GM21381 (cell line): ENCODE measurements around the gene CASP7.

Experiments
- ATAC-seq: cut with Tn5 transposase; IDR thresholded peaks from one replicate; pipeline ENCODE4 v1.9.1; 2021; ENCODE audit warnings: mild to moderate bottlenecking, moderate library complexity; ENCODE audit not compliant: unreplicated experiment

CASP7 gene

GRCh38 chr10:113665806-113666354, 13.8 kb upstream of the CASP7 start:
- ATAC-seq, result no peak

GRCh38 chr10:113666682-113667252, 12.9 kb upstream of the CASP7 start:
- ATAC-seq, result peak; percentile 82

GRCh38 chr10:113680190-113681111, 739 bp downstream of the CASP7 start:
- peak; percentile 15 for ATAC-seq

GRCh38 chr10:113681533-113682470, 2.1 kb downstream of the CASP7 start:
- peak; percentile 50 for ATAC-seq

GRCh38 chr10:113683300-113683699, 3.6 kb downstream of the CASP7 start:
- ATAC-seq, result no peak

GRCh38 chr10:113686028-113686427, 6.3 kb downstream of the CASP7 start:
- no peak for ATAC-seq

GRCh38 chr10:113687037-113687436, 7.3 kb downstream of the CASP7 start:
- ATAC-seq, result no peak

GRCh38 chr10:113689057-113689456, 9.3 kb downstream of the CASP7 start:
- no peak for ATAC-seq

- no peak for ATAC-seq
Observed at GRCh38 chr10:113689574-113689973, 9.9 kb downstream of the CASP7 start.

- ATAC-seq, result no peak
Observed at GRCh38 chr10:113690749-113691148, 11.0 kb downstream of the CASP7 start.

GRCh38 chr10:113691381-113691780, 11.7 kb downstream of the CASP7 start:
- no peak for ATAC-seq

- no peak for ATAC-seq
Observed at GRCh38 chr10:113692271-113692670, 12.6 kb downstream of the CASP7 start.

- ATAC-seq, result no peak
Observed at GRCh38 chr10:113693348-113693747, 13.6 kb downstream of the CASP7 start.

GRCh38 chr10:113695691-113696090, 16.0 kb downstream of the CASP7 start:
- ATAC-seq, result no peak

GRCh38 chr10:113697595-113697994, 17.9 kb downstream of the CASP7 start:
- no peak for ATAC-seq

GRCh38 chr10:113704637-113705343, 25.1 kb downstream of the CASP7 start:
- no peak for ATAC-seq

GRCh38 chr10:113705344-113705652, 25.6 kb downstream of the CASP7 start:
- no peak for ATAC-seq

GRCh38 chr10:113706623-113707022, 26.9 kb downstream of the CASP7 start:
- ATAC-seq, result no peak

GRCh38 chr10:113708640-113709039, 28.9 kb downstream of the CASP7 start:
- no peak for ATAC-seq

GRCh38 chr10:113709221-113709838, 29.6 kb downstream of the CASP7 start:
- ATAC-seq, result no peak
